ENCODE measurements around the gene KRTAP5-1.

Gene KRTAP5-1

DNA sequence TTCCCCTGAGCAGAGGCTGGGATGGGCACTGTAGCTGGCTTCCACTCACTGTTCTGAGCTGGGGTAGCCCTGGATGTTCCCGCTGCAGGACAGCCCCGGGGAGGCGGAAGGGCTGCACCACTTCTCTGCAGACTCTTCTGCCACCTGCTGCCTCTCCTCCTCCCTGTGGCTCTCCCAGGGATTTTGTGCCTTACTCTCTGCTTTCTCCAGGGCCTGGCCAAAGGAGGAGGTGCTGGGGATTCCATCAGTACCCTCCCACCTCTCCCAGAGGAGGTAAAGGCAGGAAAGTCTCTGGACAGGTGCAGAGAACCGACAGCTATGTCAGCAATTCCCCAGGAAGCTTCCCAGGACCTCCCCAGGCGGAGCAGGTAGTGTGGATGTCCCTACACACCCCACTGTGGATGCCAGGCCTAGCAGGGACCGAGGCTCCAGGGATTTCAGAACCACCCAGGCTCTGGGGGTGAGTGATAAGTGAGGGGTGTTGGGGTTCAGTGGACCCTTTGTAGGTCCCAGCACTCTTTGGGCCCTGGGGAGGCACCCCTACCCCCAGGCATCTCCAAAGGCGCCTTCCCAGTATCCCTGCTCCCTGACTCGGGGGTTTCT lies 24.3 kb downstream of the KRTAP5-1 start:
- no peak for DNase-seq (ENCODE audit: low read depth in 3 of 3)

DNA sequence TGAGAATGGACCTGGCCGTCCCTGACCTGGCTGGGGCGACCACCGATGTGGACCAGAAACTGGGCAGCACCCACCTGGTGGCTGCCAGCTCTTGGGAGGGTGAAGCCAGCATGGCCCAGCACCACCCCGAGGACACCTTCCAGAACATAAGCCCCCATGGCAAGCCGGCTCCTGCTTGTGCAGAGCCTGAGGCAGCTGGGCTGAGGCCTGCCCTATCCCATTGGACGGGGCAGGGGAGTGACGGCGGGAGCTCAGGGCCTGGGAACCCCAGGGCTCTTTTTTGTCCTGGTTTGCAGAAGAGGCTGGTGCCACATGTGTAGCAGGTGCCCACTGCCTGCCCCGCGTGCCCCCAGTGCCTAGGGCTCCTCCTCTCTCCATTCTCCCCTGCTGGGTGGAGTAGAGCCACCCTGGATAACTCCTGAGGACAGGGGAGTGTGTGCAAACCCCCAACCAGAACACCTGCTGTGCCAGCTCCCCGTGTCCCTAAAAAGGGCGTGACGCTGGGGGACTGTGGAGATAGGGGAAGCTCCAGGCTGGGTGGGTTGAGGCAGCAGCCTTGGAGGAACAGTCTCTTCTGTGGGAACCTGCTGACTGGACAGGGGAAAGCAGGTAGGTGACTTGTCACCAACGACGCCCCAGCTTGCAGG lies 25.0 kb downstream of the KRTAP5-1 start:
- no peak for DNase-seq (ENCODE audit: low read depth in 3 of 3)

DNA sequence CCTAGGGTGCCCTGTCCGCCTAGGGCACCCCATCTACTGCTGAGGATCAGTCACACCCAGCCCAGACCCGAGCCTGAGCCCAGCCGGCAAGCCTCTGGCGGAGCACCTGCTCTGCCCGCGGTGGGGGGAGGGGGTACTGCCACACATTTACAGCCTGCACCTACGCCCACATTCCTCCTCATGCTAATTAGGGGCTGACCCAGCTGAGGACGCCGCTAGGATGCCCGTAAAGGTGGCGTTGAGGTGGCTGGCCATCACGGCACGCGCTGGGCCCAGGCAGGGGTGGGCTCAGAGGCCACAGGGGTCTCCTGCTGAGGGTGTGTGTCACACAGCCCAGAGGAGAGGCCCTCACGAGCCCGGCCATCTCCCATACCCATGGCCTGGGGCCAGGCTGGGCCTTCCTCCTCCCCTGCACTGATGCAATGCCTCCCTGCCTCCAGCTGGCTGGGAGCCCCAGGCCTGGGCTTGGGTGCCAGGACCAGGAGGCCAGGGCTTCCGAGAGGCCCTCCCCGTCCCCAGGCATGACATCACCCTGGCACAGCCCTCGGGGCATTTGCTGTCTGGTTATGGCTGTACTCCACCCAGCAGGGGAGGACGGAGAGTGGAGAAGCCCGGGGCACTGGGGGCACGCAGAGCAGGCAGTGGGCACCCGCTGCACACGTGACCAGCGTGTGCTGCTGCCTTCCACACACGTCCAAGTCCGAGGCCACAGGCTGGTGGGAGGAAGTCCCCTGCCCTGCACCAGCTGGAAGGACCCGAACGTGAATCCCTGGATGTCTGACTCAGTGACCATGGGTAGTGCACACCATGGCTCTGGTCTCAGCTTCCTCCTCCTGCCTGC lies 25.8 kb downstream of the KRTAP5-1 start:
- peak in 1 of 3 experiments; percentile 14 for DNase-seq (ENCODE audit: low read depth in 3 of 3)

DNA sequence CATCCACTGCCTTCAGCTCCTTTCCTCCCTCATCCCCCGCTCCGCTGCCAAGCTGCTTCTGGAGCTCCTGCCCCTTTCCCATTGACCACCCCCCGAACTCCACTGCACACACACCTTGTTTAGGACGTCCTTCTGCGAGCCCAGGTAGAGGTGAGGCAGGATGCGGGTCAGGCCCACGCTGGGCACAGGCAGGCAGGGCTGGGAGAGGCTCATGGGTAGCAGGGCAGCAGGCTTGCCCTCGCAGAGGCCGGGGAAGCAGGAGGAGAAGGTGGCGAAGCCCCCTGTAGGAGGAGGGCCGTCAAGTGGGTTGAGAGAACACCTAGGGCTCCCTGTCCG lies 26.3 kb downstream of the KRTAP5-1 start:
- DNase-seq (ENCODE audit: low read depth in 3 of 3): no peak

DNA sequence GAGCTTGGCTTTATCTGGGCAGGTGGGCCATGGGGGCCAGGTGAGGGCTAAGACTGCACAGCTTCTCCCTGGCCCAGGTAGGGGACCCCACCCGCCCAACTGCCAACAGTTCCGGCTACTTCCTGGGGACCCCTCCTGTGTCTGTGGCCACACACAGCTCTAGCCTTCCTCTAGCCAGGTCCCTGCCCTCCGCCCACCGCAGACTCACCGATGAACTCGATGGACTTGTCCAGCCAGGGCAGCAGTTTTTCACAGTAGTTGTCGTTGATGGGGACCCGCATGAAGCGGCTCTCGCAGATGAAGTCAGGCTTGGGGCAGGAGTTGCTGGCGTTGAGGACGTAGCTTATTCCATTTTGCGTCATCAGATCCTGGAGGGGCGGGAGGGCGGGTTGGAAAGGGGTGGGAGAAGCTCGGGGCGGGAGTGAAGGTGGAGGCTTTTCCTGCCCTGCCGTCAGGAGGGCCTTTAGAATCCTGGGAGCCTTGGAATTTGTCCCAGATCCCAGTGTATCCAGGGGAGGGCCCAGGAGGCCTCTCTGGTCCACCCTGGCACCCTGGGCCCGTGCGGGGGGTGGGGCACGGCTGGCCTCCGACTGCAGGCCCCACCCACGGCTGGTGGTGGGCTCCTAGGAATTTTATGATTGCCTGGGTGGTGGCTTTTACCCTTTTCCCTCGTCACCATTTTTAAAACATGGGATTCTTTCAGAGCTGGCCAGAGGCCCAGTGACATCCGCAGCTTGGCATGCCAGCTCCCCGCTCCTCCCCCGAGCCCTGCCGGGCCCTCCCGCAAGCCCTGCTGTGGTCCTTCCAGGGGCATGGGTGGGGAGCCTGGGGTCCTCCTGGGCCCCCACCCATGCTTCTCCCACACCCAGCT lies 26.9 kb downstream of the KRTAP5-1 start:
- no peak for DNase-seq (ENCODE audit: low read depth in 3 of 3)

- no peak for DNase-seq (ENCODE audit: low read depth in 3 of 3)
These were observed 27.8 kb downstream of the KRTAP5-1 start for GRCh38 chr11:1557051-1557884.

- no peak for DNase-seq (ENCODE audit: low read depth in 3 of 3)
These were observed 28.7 kb downstream of the KRTAP5-1 start for GRCh38 chr11:1556278-1556902.

DNA sequence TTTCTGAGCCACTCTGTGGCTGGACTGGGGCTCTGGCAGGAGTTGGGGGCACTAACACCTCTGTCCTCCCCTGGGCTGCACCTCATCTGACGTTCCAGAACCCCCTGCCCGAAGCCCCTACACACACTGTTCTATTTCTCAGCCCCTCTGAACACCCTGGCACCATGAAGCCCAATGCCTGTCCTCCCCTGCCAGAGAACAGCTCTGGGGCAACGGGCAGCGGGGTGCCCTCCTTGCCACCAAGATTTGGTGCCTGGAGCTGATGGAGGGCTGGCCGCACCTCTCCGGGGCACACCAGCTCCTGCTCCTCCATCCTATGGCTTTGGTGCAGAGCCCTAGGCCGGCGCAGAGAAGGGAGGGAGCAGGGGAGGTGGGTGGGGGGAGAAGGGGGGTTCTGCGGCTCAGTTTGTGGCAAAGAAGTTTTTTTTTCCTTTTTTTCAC lies 29.4 kb downstream of the KRTAP5-1 start:
- DNase-seq (ENCODE audit: low read depth in 3 of 3): no peak

DNA sequence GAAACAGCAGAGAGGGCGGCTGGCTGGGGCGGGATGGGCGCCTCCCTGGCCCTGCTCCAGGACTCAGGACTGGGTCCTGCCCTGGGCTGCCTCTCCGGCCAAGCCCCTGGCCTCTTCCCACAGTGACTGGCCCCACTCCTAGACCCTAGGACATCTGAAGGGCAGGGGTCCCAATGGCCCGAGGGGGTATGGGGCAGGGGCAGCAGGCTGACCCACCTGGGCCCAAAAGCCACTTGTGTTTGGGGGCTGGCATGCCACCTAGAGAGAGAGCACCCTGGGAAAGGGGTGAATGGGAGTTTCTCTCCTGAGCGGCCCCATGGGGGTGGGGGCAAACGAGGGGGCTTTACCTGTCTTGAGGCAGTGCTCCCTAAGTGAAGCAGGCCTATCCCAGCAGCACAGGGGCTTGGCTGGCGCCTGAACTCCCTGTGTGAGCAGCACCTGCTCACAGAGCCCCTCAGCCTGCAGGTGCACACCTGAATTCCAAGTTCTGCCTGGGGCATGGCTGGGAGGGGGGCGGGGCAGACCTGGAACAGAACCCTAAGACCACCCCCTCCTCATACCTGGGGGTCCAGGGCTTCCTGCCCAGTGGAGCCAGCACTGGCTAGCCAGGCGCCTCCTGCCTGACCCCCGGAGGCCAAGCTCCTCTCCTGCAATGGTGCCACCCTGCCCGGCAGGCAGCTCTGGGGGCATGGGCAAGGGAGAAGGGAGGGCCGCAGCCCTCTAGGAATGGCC lies 29.9 kb downstream of the KRTAP5-1 start:
- DNase-seq (ENCODE audit: low read depth in 3 of 3): no peak

GRCh38 chr11:1553808-1554594 lies 31.1 kb downstream of the KRTAP5-1 start:
- DNase-seq (ENCODE audit: low read depth in 3 of 3): no peak

DNA sequence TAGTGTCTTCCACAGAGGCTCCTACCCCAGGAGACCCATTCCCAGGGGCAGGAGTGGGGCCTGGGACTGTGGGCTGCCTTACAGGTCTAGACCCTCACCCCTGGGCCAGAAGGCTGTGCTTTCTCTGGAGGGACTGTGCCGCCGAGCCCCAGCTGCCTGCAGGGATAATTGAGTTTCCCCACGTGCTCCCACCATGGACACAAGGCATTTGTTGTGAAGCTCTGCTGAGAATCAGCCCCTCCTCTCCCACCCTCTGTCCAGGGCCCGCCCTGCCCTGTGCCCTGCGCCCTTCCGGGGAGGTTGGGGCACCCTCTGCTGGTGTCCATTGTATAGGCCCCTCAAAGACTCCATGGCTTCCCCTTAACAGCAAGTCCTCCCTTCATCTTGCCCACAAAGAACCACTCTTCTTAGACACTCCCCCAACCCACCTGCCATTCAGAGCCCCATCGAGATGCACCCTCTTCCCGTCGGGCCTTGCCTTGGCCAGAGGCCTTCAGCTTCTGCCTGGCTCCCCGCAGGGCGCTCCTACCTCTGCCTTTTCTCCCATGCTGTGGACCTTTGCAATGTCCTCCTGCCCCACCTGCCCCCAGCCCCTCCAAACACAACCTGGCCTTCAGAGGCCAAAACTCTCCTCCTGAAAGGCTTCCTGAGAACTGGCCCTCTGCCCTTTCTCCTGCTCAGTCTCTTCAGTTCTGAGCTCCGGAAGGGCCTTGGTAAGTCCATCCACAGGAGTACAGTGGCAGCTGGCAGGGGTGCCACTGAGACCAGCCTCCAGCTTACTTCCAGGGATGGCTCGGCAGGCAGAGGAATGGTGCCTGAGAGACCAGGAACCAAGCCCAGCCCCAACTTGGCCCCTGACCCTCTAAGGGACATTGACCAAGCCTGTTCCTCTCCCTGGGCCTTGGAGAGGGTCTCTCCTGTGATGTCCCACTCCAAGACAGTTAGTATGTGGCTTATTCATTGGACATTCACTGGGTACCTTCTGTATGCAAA lies 35.4 kb downstream of the KRTAP5-1 start:
- DNase-seq (ENCODE audit: low read depth in 3 of 3): no peak

DNA sequence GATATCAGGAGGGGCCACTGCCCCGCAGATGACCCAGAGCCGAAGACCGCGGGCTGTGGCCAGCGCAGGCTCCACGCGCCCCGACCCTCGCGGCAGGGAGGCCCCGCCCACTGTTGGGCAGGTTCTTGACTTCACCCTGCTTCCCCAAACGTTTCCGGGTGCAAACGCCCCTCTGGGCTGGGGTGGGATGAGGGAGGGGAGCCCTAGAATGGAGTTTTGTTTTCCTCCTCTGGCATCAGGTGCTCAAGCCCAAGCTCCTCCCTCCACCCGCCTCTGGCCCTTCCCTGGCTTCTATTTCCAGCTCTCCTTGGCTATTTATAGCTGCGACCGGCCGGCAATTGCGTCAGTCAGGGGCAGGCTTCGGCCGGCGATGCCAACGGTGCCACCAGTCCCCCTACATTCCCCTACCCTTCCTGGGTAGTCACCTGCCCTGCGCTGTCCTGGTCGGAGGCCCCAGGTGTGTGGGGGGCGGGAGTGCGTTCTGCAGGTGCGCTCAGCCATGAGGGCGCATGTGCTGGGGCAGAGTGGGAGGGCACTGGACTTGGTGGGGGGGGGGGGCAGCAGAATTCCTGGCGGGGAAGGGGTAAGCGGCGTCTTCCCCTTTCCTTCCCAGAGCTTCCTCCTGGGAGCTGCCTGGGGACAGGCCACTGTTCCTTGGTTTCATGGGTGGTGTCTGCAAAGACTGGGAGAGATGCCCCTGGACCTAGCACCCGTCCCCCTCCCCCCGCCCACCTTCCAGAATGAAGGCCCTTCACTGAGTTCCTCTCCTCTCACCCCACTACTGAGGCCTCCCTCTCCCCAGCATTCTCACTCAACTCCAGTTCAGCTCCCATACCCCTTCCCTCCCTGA lies 36.6 kb downstream of the KRTAP5-1 start:
- DNase-seq (ENCODE audit: low read depth in 3 of 3): no peak

DNA sequence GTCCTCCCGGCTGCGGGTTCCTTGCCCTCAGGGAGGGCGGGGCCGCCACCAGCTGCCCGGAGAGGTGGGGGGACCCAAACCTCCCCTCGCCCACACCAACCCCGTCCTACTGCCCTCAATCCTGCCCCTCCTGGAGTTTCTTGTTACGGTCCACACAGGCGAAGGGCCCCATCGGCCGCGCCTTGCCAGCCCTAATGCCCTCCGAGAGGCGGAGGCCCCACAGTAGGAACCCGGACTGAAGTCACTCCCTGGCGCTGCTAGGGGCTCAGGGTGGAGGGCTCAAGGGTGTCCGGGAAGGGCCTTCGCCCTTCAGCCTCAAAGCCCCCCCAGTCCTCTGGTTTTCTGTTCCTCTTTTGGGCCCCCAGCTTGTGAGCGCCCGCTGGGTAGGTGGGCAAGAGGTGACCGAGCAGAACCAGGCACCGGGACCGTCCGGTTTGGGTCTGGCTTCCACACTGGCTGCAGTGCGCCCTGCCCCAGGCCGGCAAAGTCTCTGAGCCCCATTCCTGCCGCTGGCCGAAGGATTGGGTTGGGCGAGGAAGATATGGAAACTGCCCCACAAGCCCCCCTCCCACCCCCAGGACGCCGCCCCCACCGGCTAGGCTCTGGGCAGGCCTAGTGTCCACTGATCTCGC lies 37.5 kb downstream of the KRTAP5-1 start:
- no peak for DNase-seq (ENCODE audit: low read depth in 3 of 3)

DNA sequence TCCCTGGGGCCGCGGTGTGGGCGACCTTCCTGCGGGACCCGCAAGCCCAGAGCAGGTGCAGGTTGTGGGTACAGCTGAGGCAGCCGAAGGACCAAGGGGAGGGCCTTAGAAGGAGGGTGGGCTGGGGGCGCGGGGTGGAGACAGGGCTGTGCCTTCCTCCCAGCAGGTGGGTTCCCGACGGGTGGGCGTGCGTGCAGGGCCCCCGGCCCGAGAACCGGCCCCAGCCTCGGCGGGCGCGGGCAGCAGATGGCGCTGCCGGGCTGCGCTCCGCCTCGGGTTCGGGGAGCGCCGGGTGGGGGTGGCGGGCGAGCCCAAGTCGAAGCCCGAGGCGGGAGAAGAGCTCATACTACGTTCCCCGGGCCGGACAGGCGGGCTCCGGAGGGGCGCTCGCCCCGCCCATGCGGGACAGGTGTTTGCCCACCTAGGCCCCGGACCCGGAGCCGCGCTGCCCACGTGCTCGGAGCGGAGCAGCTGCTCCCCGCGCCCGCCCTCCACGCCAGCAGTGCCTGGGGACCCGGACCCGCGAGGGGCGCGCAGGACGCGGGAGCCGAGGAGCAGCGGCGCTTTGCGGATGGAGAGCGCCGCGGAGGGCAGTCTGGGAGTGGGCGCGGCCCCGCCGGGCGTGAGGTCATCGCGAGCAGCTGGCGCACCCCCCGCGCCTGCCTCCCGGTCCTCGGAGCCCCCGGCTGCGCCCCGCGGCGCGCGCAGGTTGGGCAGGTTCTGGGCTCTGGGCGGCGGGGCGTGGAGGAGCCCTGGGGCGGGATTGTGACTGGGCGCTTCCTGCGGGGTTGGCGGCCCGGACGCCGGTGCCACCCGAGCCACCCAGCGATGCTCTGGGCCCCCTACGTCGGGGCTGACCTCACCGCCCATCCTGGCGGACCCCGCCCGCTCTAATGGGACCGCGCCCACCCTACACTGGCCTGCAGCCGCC lies 38.3 kb downstream of the KRTAP5-1 start:
- DNase-seq (ENCODE audit: low read depth in 3 of 3): peak in 1 of 3 experiments; percentile 35

DNA sequence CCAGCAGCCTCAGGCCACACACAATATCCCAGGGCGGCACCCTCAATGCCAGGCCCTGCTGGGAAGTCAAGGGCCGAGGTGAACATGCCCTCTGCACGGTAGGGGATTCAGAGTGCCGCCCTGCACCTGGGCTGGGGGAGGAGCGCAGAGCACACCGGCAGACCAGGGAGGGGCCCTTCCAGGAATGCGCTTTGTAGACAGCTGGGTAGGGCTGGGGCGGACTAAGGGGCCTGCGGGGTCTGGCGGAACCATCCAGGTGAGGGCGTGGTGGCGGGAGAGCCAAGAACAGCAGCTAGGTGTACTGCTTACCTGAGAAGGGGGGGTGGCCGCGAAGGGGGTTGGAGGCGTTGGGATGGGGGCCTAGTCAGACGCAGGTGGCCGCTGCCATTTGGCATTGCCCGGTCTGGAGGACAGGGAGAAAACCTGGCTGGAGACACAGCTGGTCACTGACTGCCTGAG lies 39.0 kb downstream of the KRTAP5-1 start:
- no peak for DNase-seq (ENCODE audit: low read depth in 3 of 3)
